Measurements from ENCODE around the gene ACKR2. TPM values are rescaled to one million over a fixed set of nuclear protein-coding genes. Genes with fewer than 3 reads are reported as not detected.
A peak's percentile ranks its signal among the peaks of the same experiment; 100 is the strongest.

The ACKR2 gene
- total and polyA plus RNA-seq, 4 donors = 1.1 to 5.7 (median 3.5) TPM

GRCh38 chr3:42841332-42841731 lies 32.1 kb downstream of the ACKR2 start:
- no peak for TF ChIP-seq CTCF (IDR thresholded peaks at IDR 0.05; ENCODE audit: control extremely low read depth, extremely low read depth)
- H3K4me3 ChIP-seq = no peak overlapping the region
- no peaks in the 10 kb centered on the region for H3K36me3 ChIP-seq (ENCODE audit: control insufficient read depth in 4 of 4, insufficient read depth in 4 of 4, low read length in 4 of 4)
- H3K4me1 ChIP-seq (ENCODE audit: control insufficient read depth in 5 of 5, insufficient read depth in 5 of 5, low read length in 5 of 5) = peaks cover 0 to 4% (median 0%) of the 10 kb centered on the region in 5 donors
- H3K9ac ChIP-seq (ENCODE audit: insufficient read depth in 1 of 2, low read length in 2 of 2) = no peak overlapping the region
- DNase-seq (no peak), ATAC-seq (ENCODE audit: insufficient read depth, low FRiP score) (no peak)
- WGBS, 2 donors = 86 to 97% methylated on average over 1 of the region's 1 CpG
- H3K27ac ChIP-seq (ENCODE audit: low read depth in 1 of 2, low read length in 1 of 2) = no peak overlapping the region
- H3K27me3 ChIP-seq (ENCODE audit: control insufficient read depth in 3 of 3, insufficient read depth in 3 of 3, low read length in 2 of 3) = no peaks in the 10 kb centered on the region
- H3K9me3 ChIP-seq (ENCODE audit: control insufficient read depth in 4 of 4, insufficient read depth in 3 of 4, low read length in 3 of 4) = no peaks in the 10 kb centered on the region

GRCh38 chr3:42843713-42844411 lies 34.6 kb downstream of the ACKR2 start:
- TF ChIP-seq CTCF (IDR thresholded peaks at IDR 0.05; ENCODE audit: control extremely low read depth, extremely low read depth) = no peak
- 70 to 80% methylated on average over 6 of the region's 6 CpGs for WGBS, 2 donors
- no peaks in the 10 kb centered on the region for H3K36me3 ChIP-seq (ENCODE audit: control insufficient read depth in 4 of 4, insufficient read depth in 4 of 4, low read length in 4 of 4)
- H3K27ac ChIP-seq (ENCODE audit: low read depth in 1 of 2, low read length in 1 of 2) = peak overlapping the region in 1 of 2 donors; percentile 55
- no peak overlapping the region for H3K9ac ChIP-seq (ENCODE audit: insufficient read depth in 1 of 2, low read length in 2 of 2)
- H3K4me3 ChIP-seq = no peak overlapping the region
- DNase-seq (no peak), ATAC-seq (ENCODE audit: insufficient read depth, low FRiP score) (no peak)
- H3K27me3 ChIP-seq (ENCODE audit: control insufficient read depth in 3 of 3, insufficient read depth in 3 of 3, low read length in 2 of 3) = no peaks in the 10 kb centered on the region
- H3K9me3 ChIP-seq (ENCODE audit: control insufficient read depth in 4 of 4, insufficient read depth in 3 of 4, low read length in 3 of 4) = no peaks in the 10 kb centered on the region
- peaks cover 0 to 10% (median 0%) of the 10 kb centered on the region in 5 donors for H3K4me1 ChIP-seq (ENCODE audit: control insufficient read depth in 5 of 5, insufficient read depth in 5 of 5, low read length in 5 of 5)

GRCh38 chr3:42844412-42844713 lies 35.1 kb downstream of the ACKR2 start:
- peak overlapping the region in 1 of 2 donors; percentile 55 for H3K27ac ChIP-seq (ENCODE audit: low read depth in 1 of 2, low read length in 1 of 2)
- no peaks in the 10 kb centered on the region for H3K9me3 ChIP-seq (ENCODE audit: control insufficient read depth in 4 of 4, insufficient read depth in 3 of 4, low read length in 3 of 4)

More at GRCh38 chr3:42844412-42844713, 35.1 kb downstream of the ACKR2 start:
- Histone ChIP-seq H3K36me3 (ENCODE audit: control insufficient read depth in 4 of 4, insufficient read depth in 4 of 4, low read length in 4 of 4) (no peaks in the 10 kb centered on the region), H3K27me3 (ENCODE audit: control insufficient read depth in 3 of 3, insufficient read depth in 3 of 3, low read length in 2 of 3) (no peaks in the 10 kb centered on the region), H3K4me3 (no peak overlapping the region), H3K9ac (ENCODE audit: insufficient read depth in 1 of 2, low read length in 2 of 2) (no peak overlapping the region), H3K4me1 (ENCODE audit: control insufficient read depth in 5 of 5, insufficient read depth in 5 of 5, low read length in 5 of 5) (peaks cover 0 to 10% (median 0%) of the 10 kb centered on the region in 5 donors)
- WGBS, 2 donors = 69 to 95% methylated on average over 1 of the region's 1 CpG
- no peak for TF ChIP-seq CTCF (IDR thresholded peaks at IDR 0.05; ENCODE audit: control extremely low read depth, extremely low read depth)
- no peak for DNase-seq
- ATAC-seq (ENCODE audit: insufficient read depth, low FRiP score) = no peak

Measured in lung (tissue), 12 donors.